ENCODE measurements around the gene LETM1. TPM values are rescaled to one million over a fixed set of nuclear protein-coding genes. Genes with fewer than 3 reads are reported as not detected.

LETM1 gene
- total and polyA plus RNA-seq, 2 of the 8 experiments (the other 6 are each of a cell fraction or from before 2014, with no cell fraction given) = 19.8 to 50.1 TPM

DNA sequence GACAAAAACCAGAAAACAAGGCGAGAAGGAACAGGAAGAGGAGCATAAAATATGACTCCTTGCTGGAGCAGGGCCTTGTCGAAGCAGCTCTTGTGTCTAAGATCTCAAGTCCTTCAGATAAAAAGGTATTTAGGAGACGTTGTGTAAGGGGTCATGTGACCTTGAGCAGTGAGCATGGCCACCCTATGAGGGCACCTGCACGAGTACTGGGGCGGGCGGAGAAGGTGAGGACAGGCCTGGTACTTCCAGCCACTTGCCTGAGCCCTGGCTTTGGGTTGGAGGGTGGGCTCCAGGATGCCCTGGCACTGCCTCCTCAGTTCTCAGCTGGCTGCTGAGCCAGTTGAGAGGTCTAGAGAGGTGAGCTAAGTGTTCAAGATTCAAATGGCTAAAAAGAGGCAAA is 45.2 kb upstream of the LETM1 start:
- Histone ChIP-seq H4K20me1 (replicated peaks in 1 of 2; ENCODE audit: control insufficient read depth in 1 of 2, insufficient read depth in 2 of 2, low read length in 2 of 2) (peaks cover 25 to 29% of the 10 kb centered on the region in 2 experiments), H3K56ac (replicated peaks; ENCODE audit: insufficient read length, low read depth, low read length) (no peak overlapping the region), H4K5ac (ENCODE audit: insufficient read length, low read depth, low read length) (no peak overlapping the region), H3K23me2 (ENCODE audit: low read depth, low read length) (no peaks in the 10 kb centered on the region; the same call in 1 of the 2 replicates), H2BK12ac (ENCODE audit: low read depth, low read length) (no peak overlapping the region), H3K4me1 (replicated peaks in 1 of 4; ENCODE audit: control insufficient read depth in 3 of 4, insufficient read depth in 4 of 4, low read length in 3 of 4) (no peaks in the 10 kb centered on the region), H3K79me1 (ENCODE audit: low read depth, low read length) (peaks cover 16% of the 10 kb centered on the region), H2BK5ac (ENCODE audit: low read depth, low read length) (no peak overlapping the region), H3K4me3 (ENCODE audit: extremely low read depth in 1 of 4, insufficient read depth in 2 of 4, low read depth in 3 of 4, low read length in 4 of 4) (no peak overlapping the region), H3K14ac (ENCODE audit: insufficient read length) (no peak overlapping the region), H4K8ac (ENCODE audit: extremely low read depth, insufficient read depth, low read length) (no peak overlapping the region), H3K9me3 (ENCODE audit: insufficient read depth in 2 of 2, low read depth in 1 of 2, low read length in 1 of 2) (no peaks in the 10 kb centered on the region), H3K27me3 (replicated peaks in 1 of 4; ENCODE audit: control insufficient read depth in 3 of 4, extremely low read depth in 1 of 4, insufficient read depth in 3 of 4, low read length in 3 of 4) (no peaks in the 10 kb centered on the region), H3K27ac (ENCODE audit: low read depth, low read length) (no peak overlapping the region), H2AFZ (ENCODE audit: low read length) (no peak overlapping the region), H2BK120ac (replicated peaks; ENCODE audit: low read depth, low read length) (no peak overlapping the region), H3K18ac (ENCODE audit: extremely low read depth, low read length) (no peak overlapping the region), H3K36me3 (ENCODE audit: control insufficient read depth in 2 of 4, insufficient read depth in 4 of 4, low read length in 3 of 4) (peaks cover 16 to 34% (median 28%) of the 10 kb centered on the region in 4 experiments; a peak in 7 of 8 replicates), H4K91ac (replicated peaks; ENCODE audit: insufficient read length, low read length) (no peak overlapping the region), H3K79me2 (ENCODE audit: control insufficient read depth in 1 of 2, insufficient read depth in 2 of 2, low read length in 2 of 2) (peaks cover 3 to 48% of the 10 kb centered on the region in 2 experiments; a peak in 2 of 4 replicates), H3K23ac (ENCODE audit: insufficient read length) (no peak overlapping the region), H2BK15ac (ENCODE audit: low read length) (no peak overlapping the region), H3K4me2 (ENCODE audit: insufficient read depth in 1 of 2, low read depth in 2 of 2, low read length in 2 of 2) (no peak overlapping the region), H2BK20ac (ENCODE audit: low read length) (no peak overlapping the region), H3K9ac (replicated peaks in 1 of 4; ENCODE audit: extremely low read depth in 1 of 4, low read depth in 3 of 4, low read length in 3 of 4) (no peak overlapping the region; a peak in 1 of 7 replicates), H3K4ac (replicated peaks; ENCODE audit: insufficient read length, low read depth, low read length) (no peak overlapping the region), H2AK5ac (ENCODE audit: low read depth, low read length) (no peak overlapping the region)
- CTCF ChIA-PET (ENCODE audit: partially characterized antibody) = interaction anchor here (0.6 to 6.0 kb wide), 21 partner anchors 8 to 157 kb away, joined by 3 to 69 read pairs (median 7); no protein-coding TSS in a partner anchor
- DNase-seq (ENCODE audit: low read depth in 1 of 2, low spot score in 2 of 2) = no peak
- POLR2A ChIA-PET (ENCODE audit: partially characterized antibody) = no interaction called here
- no peak for TF ChIP-seq TBP (IDR thresholded peaks at IDR 0.05; ENCODE audit: low read depth, low read length)
- no peak for TF ChIP-seq CHD2 (IDR thresholded peaks at IDR 0.05; ENCODE audit: low read length)
- no peak for TF ChIP-seq SIX5 (IDR thresholded peaks at IDR 0.05; ENCODE audit: low read depth, low read length)
- no peak for TF ChIP-seq HDAC2 (IDR thresholded peaks at IDR 0.05; ENCODE audit: borderline replicate concordance in 1 of 2, low read depth in 2 of 2, low read length in 2 of 2)
- no peak for TF ChIP-seq CBX8 (IDR thresholded peaks at IDR 0.05; ENCODE audit: borderline replicate concordance, low read depth, low read length)
- no peak for TF ChIP-seq HDAC6 (IDR thresholded peaks at IDR 0.05; ENCODE audit: low read depth, low read length)
- no peak for TF ChIP-seq CHD1 (IDR thresholded peaks at IDR 0.05; ENCODE audit: low read depth, low read length)
- no peak for TF ChIP-seq SP2 (IDR thresholded peaks at IDR 0.05; ENCODE audit: low read length)
- TF ChIP-seq CREB1 (IDR thresholded peaks at IDR 0.05) = no peak
- TF ChIP-seq YY1 (IDR thresholded peaks at IDR 0.05; ENCODE audit: low read depth, low read length) = no peak
- TF ChIP-seq NRF1 (IDR thresholded peaks at IDR 0.05; ENCODE audit: low read depth, low read length) = no peak
- no peak for TF ChIP-seq SUZ12 (IDR thresholded peaks at IDR 0.05; ENCODE audit: low read length)
- no peak for TF ChIP-seq CTBP2 (IDR thresholded peaks at IDR 0.05; ENCODE audit: borderline replicate concordance, insufficient read depth, insufficient read length, low read length)
- no peak for FAIRE-seq
- WGBS, 2 experiments (ENCODE audit: extremely low coverage in 1 of 2, insufficient coverage in 1 of 2, insufficient read length in 1 of 2, insufficient replicate concordance in 2 of 2, low coverage in 1 of 2, low lambda C conversion rate in 2 of 2, missing lambda C conversion rate in 1 of 2) = 90% methylated on average over 6 of the region's 6 CpGs; no CpG with 5 or more reads in 1 of the 2 experiments
